GM06990 (cell line): Measurements from ENCODE around the gene ADRA2B.
"Not testable (repeated sequence)": the region's sequence is repeated elsewhere in the genome, so short reads cannot be mapped to it uniquely, and the experiment has no call there.

Experiments
- DNase-seq: peaks from one replicate; pipeline ENCODE4 v3.0.0-alpha.2; 2011; ENCODE audit not compliant: insufficient read length; ENCODE audit errors: extremely low read depth
- H3K27me3 ChIP-seq: replicated peaks from 2 replicates; pipeline ENCODE4 v1.6.0; 2011; ENCODE audit warnings: low read length; ENCODE audit not compliant: control insufficient read depth, insufficient read depth
- H3K36me3 ChIP-seq: 2 replicates; pipeline ENCODE4 v1.5.1; 2011; ENCODE audit warnings: low read length; ENCODE audit not compliant: control insufficient read depth, insufficient read depth
- H3K4me3 ChIP-seq: replicated peaks from 2 replicates; pipeline ENCODE4 v1.5.1; 2011; ENCODE audit warnings: low read depth, mild to moderate bottlenecking, control low read depth, low read length
- TF ChIP-seq, protein P1 (sequence below): IDR thresholded peaks from 2 replicates; pipeline ENCODE4 v1.5.1; 2011; ENCODE audit warnings: low read length, control low read depth, mild to moderate bottlenecking, inconsistent platforms; ENCODE audit not compliant: insufficient read depth, poor library complexity, severe bottlenecking

ADRA2B gene

DNA sequence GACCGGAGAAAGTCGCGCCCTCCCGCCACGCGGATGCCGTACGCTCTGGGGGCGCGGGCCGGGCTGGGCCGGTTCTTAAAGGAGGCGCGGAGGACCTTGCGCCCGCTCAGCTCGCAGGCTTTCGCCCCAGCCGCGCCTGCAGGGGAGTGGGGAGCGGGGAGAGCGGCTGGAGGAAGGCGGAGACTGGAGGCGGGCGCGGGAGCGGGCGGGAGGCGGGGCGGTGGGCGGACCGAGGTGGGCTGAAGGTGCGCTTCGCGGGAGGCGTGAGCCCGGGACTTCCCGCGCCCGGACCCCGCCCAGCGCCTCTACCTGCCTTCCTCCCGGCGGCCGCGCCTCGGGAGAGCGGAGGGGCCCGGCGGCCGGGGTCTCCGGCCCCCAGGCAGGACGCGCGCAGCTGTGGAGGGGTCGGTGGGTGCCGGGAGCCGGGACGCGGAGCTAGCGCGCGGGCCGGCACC lies at the start of gene ADRA2B:
Gene ADRA2B, minus strand, starts transcription at position 148 of the 455 bp plus-strand sequence. CDS start 422 bp downstream, outside the sequence.
- no peaks in the 10 kb centered on the region; the same call in 1 of the 2 replicates for H3K27me3 ChIP-seq
- peak; percentile 80 for DNase-seq
- H3K36me3 ChIP-seq = no peaks in the 10 kb centered on the region

DNA sequence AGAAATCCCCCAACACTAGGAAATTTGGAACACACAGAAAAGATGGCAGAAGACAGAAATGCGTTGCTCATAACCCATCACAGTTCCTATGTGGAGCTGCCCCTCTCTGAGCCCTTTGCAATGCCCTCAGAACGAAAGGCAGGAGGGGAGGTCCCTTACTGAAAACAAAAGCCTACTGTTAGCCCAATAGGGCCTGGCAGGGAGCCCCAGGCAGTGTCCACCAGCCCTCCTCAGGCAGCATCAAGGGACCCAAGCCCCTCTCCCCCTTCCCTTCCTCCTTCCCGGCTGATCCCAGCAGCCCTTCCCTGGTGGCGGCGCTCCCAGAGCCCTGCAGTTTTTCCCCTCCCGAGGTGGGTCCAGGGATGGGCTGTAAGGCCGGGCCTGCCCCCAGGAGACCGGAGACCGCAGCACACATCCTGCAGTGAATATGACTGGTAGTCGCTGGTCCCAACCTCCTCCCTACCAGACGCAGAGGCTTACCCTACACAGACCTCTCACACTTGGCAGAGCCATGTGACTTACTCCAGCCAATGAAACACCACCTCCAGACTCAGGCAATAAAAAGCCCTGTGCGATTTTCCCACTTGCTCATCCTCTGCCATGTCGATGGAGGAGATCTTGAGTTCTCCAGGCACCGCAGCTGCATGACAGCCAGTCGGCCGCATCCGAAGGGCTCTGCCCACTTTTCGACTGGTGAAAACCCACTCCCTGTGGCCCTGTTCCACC lies 48.3 kb upstream of the ADRA2B start:
- peak; percentile 87 for DNase-seq

More for the DNA sequence above, at the start of gene ADRA2B:
- peak within 1 kb of the TSS; percentile 57 for H3K4me3 ChIP-seq
- TF ChIP-seq, protein P1, sequence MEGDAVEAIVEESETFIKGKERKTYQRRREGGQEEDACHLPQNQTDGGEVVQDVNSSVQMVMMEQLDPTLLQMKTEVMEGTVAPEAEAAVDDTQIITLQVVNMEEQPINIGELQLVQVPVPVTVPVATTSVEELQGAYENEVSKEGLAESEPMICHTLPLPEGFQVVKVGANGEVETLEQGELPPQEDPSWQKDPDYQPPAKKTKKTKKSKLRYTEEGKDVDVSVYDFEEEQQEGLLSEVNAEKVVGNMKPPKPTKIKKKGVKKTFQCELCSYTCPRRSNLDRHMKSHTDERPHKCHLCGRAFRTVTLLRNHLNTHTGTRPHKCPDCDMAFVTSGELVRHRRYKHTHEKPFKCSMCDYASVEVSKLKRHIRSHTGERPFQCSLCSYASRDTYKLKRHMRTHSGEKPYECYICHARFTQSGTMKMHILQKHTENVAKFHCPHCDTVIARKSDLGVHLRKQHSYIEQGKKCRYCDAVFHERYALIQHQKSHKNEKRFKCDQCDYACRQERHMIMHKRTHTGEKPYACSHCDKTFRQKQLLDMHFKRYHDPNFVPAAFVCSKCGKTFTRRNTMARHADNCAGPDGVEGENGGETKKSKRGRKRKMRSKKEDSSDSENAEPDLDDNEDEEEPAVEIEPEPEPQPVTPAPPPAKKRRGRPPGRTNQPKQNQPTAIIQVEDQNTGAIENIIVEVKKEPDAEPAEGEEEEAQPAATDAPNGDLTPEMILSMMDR = no peak

DNA sequence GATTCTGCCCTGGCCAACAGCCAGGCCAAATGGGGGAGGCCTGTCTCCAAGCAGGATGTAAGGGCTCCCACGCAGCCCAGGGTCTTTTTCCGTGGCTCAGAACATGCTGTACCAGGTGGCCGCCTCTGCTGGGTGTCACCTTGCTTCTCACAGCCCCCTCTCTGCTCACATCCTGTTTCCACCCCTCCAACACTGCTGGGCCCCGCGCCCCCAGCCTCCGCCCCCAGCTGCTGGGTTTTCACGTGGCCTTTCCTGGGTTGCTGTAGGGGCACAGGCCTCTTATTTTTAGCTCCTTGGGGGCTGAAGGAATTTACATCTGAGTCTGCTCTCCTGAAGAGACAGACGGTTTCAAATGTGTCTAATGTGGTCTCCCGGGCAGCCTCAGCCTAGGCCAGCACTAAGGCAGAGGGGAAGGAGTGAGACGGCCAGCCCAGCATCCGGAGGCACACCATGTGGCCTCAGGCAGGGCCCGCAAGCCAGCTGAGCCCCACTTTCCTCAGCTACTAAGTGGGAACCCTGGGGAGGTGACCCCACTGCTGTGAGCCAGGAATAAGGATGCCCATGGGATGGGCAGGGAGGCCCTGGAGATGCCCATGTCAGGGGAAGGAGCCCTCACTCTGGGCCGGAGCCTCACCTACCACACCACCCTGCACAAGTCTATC lies 47.5 kb upstream of the ADRA2B start:
- Histone ChIP-seq H3K36me3 (no peaks in the 10 kb centered on the region), H3K4me3 (peak overlapping the region; percentile 53), H3K27me3 (no peaks in the 10 kb centered on the region)
- TF ChIP-seq, protein P1 = no peak
- DNase-seq = peak; percentile 95

More for the DNA sequence above, 48.3 kb upstream of the ADRA2B start:
- TF ChIP-seq, protein P1 = peak; percentile 30
- H3K36me3 ChIP-seq = no peaks in the 10 kb centered on the region
- no peaks in the 10 kb centered on the region for H3K27me3 ChIP-seq
- H3K4me3 ChIP-seq = peak overlapping the region; percentile 53

DNA sequence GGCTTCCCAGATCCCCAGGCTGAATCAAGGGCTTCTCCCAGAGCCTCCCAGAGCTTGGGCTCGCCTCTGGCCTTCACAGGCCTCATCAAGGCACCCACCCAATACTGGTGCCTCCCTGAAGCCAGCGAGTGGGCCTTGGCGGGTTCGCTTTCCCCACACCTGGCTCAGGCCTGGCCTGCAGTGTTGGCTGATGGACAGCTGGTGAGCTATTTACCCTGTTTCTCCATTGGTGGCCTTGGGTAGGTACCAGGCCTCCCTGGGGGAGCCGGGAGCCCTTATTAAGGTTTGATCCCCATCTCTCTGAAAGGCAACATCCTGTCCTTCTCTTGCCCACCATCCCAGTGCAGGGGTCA lies 47.0 kb upstream of the ADRA2B start:
- H3K36me3 ChIP-seq = no peaks in the 10 kb centered on the region
- no peak for DNase-seq
- TF ChIP-seq, protein P1 = no peak
- H3K27me3 ChIP-seq = no peaks in the 10 kb centered on the region
- H3K4me3 ChIP-seq = no peak overlapping the region

DNA sequence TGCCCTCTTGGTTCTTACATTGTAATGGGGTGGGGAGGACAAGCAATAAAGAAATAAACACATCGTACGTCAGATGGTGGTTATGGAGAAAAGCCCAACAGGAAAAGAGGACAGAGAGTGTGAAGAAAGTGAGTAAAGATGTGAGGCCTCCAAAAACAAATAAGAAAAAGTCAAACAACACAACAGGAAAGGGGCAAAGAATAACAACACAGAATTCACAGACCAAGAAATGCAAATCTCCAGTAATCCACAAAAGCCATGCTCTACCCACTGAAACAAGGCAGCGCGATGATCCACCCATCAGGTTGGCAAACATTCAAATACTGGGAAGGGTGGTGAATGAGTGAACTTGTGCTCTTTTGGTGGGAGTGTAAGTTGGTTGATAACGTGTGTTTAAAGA lies 45.5 kb upstream of the ADRA2B start:
- Histone ChIP-seq H3K27me3 (no peaks in the 10 kb centered on the region), H3K4me3 (no peak overlapping the region), H3K36me3 (no peaks in the 10 kb centered on the region)
- TF ChIP-seq, protein P1 = no peak
- no peak for DNase-seq

DNA sequence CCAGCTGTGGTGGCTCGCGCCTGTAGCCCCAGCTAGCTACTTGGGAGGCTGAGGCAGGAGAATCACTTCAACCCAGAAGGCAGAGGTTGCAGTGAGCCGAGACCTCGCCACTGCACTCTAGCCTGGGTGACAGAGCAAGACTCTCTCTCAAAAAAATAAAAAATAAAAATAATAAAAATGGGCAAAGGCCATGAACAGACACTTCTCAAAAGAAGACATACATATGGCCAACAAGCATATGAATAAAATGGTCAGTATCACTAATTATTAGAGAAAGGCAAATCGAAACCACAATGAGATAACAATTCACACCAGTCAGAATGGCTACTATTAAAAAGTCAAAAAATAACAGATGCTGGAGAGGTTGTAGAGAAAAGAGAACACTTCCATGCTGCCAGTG lies 44.0 kb upstream of the ADRA2B start:
- H3K36me3 ChIP-seq, H3K4me3 ChIP-seq, DNase-seq, H3K27me3 ChIP-seq: not testable (repeated sequence)
